ENCODE results near the gene OR51B4.

DNA sequence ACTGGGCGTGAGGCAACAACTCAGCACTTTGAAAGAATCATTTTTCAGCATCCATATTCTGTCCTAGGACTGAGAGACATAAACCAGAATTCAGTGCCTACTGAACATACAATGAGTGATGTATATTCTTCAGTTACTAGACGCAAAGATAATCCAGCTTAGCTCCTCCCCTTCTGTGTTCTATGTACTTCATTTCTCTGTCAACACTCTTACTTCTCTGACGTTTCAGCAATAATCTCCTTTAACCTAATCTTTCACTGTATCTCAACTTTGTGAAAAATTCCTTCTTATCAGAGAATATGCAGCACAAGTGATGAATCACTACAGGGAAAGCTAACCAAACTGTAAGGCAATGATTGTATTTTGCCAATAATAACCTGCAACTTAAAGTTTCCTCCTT, 44.1 kb upstream of the OR51B4 start:
- TF ChIP-seq, protein P1, sequence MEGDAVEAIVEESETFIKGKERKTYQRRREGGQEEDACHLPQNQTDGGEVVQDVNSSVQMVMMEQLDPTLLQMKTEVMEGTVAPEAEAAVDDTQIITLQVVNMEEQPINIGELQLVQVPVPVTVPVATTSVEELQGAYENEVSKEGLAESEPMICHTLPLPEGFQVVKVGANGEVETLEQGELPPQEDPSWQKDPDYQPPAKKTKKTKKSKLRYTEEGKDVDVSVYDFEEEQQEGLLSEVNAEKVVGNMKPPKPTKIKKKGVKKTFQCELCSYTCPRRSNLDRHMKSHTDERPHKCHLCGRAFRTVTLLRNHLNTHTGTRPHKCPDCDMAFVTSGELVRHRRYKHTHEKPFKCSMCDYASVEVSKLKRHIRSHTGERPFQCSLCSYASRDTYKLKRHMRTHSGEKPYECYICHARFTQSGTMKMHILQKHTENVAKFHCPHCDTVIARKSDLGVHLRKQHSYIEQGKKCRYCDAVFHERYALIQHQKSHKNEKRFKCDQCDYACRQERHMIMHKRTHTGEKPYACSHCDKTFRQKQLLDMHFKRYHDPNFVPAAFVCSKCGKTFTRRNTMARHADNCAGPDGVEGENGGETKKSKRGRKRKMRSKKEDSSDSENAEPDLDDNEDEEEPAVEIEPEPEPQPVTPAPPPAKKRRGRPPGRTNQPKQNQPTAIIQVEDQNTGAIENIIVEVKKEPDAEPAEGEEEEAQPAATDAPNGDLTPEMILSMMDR (IDR thresholded peaks at IDR 0.05), result no peak
- TF ChIP-seq POLR2A (IDR thresholded peaks at IDR 0.05; ENCODE audit: low read length), result no peak
- TF ChIP-seq SMC3 (IDR thresholded peaks at IDR 0.05), result no peak
- no peak for TF ChIP-seq PBX3 (IDR thresholded peaks at IDR 0.05)

Data from A549 (cell line).